ENCODE data around the gene TANGO2.

The TANGO2 gene

GRCh38 chr22:19992481-19992911 lies 28.4 kb upstream of the TANGO2 start:
- Histone ChIP-seq H3K4me3 (no peak overlapping the region), H3K27ac (no peak overlapping the region)

GRCh38 chr22:19992921-19993355 lies 28.0 kb upstream of the TANGO2 start:
- H3K27ac ChIP-seq: no peak overlapping the region

GRCh38 chr22:19993926-19994325 lies 27.0 kb upstream of the TANGO2 start:
- Histone ChIP-seq H3K27ac (no peak overlapping the region), H3K4me3 (no peak overlapping the region)

More at GRCh38 chr22:19992921-19993355, 28.0 kb upstream of the TANGO2 start:
- no peak overlapping the region for H3K4me3 ChIP-seq

GRCh38 chr22:19994851-19995610 lies 25.9 kb upstream of the TANGO2 start:
- Histone ChIP-seq H3K4me3 (no peak overlapping the region), H3K27ac (peak overlapping the region in 4 of 21 experiments; percentile 21 to 83 (median 71))

- H3K27ac ChIP-seq: peak overlapping the region in 8 of 21 experiments; percentile 21 to 83 (median 56)
- H3K4me3 ChIP-seq: no peak overlapping the region
These were observed 25.1 kb upstream of the TANGO2 start for GRCh38 chr22:19995611-19996339.

GRCh38 chr22:19996694-19997384 lies 24.1 kb upstream of the TANGO2 start:
- Histone ChIP-seq H3K27ac (peak overlapping the region in 3 of 21 experiments; percentile 33 to 83 (median 61)), H3K4me3 (no peak overlapping the region)

- H3K4me3 ChIP-seq: no peak overlapping the region
- H3K27ac ChIP-seq: peak overlapping the region in 1 of 21 experiments; percentile 28
These were observed 23.2 kb upstream of the TANGO2 start for GRCh38 chr22:19997561-19998231.

GRCh38 chr22:19998232-19998951 lies 22.5 kb upstream of the TANGO2 start:
- H3K4me3 ChIP-seq: no peak overlapping the region
- H3K27ac ChIP-seq: peak overlapping the region in 1 of 21 experiments; percentile 28

GRCh38 chr22:19998991-19999820 lies 21.7 kb upstream of the TANGO2 start:
- no peak overlapping the region for H3K4me3 ChIP-seq
- peak overlapping the region in 1 of 21 experiments; percentile 28 for H3K27ac ChIP-seq

- Histone ChIP-seq H3K27ac (no peak overlapping the region), H3K4me3 (no peak overlapping the region)
These were observed 20.4 kb upstream of the TANGO2 start for GRCh38 chr22:20000246-20001081.

- no peak overlapping the region for H3K27ac ChIP-seq
- H3K4me3 ChIP-seq: no peak overlapping the region
These were observed 19.8 kb upstream of the TANGO2 start for GRCh38 chr22:20001082-20001638.

GRCh38 chr22:20002128-20002527 lies 18.8 kb upstream of the TANGO2 start:
- no peak overlapping the region for H3K4me3 ChIP-seq
- H3K27ac ChIP-seq: no peak overlapping the region

- Histone ChIP-seq H3K4me3 (no peak overlapping the region), H3K27ac (no peak overlapping the region)
These were observed 18.3 kb upstream of the TANGO2 start for GRCh38 chr22:20002636-20003035.

GRCh38 chr22:20003304-20003703 lies 17.6 kb upstream of the TANGO2 start:
- Histone ChIP-seq H3K27ac (no peak overlapping the region), H3K4me3 (no peak overlapping the region)

- Histone ChIP-seq H3K27ac (no peak overlapping the region), H3K4me3 (no peak overlapping the region)
These were observed 16.4 kb upstream of the TANGO2 start for GRCh38 chr22:20004464-20004863.

GRCh38 chr22:20008221-20008995 lies 12.5 kb upstream of the TANGO2 start:
- no peak overlapping the region for H3K27ac ChIP-seq
- H3K4me3 ChIP-seq: no peak overlapping the region

All from skin epidermis (tissue), 12 donors.